Loucy (cell line): ENCODE data around the gene EVI2B.

ENCODE experiments used
- H2AFZ ChIP-seq: fragments of 200-600 bp; sonication (generic); 2 replicates; pipeline ENCODE4 v1.6.0; 2016; ENCODE audit warnings: antibody characterized with exemption, mild to moderate bottlenecking, low read length, moderate library complexity
- H3F3A ChIP-seq: fragments of 200-600 bp; 2 replicates; pipeline ENCODE4 v1.6.0; 2016; ENCODE audit warnings: antibody characterized with exemption, low read depth, mild to moderate bottlenecking
- H3K27me3 ChIP-seq: fragments of 200-600 bp; sonication (generic); 2 replicates; pipeline ENCODE4 v1.6.1; 2014; ENCODE audit warnings: low read length, mild to moderate bottlenecking; ENCODE audit not compliant: insufficient read depth, poor library complexity, severe bottlenecking
- H3K36me3 ChIP-seq: fragments of 200-600 bp; sonication (generic); 2 replicates; pipeline ENCODE4 v1.6.1; 2016; ENCODE audit warnings: low read length; ENCODE audit not compliant: insufficient read depth
- H3K4me1 ChIP-seq: fragments of 200-600 bp; sonication (generic); 2 replicates; pipeline ENCODE4 v1.5.1; 2014; ENCODE audit warnings: low read length, mild to moderate bottlenecking; ENCODE audit not compliant: insufficient read depth, poor library complexity, severe bottlenecking
- H3K4me2 ChIP-seq: fragments of 200-600 bp; sonication (generic); 2 replicates; pipeline ENCODE4 v1.6.0; 2014; ENCODE audit warnings: antibody characterized with exemption, low read length, low read depth, mild to moderate bottlenecking; ENCODE audit not compliant: poor library complexity, severe bottlenecking
- H3K4me3 ChIP-seq: fragments of 200-600 bp; sonication (generic); 2 replicates; pipeline ENCODE4 v1.5.1; 2014; ENCODE audit warnings: low read length, mild to moderate bottlenecking, mixed read lengths; ENCODE audit not compliant: poor library complexity, severe bottlenecking
- H3K79me2 ChIP-seq: fragments of 200-600 bp; sonication (generic); 2 replicates; pipeline ENCODE4 v1.6.1; 2014; ENCODE audit warnings: low read length; ENCODE audit not compliant: insufficient read depth
- H3K9ac ChIP-seq: fragments of 200-600 bp; sonication (generic); 2 replicates; pipeline ENCODE4 v1.6.0; 2014; ENCODE audit warnings: mild to moderate bottlenecking, low read depth, low read length, moderate library complexity; ENCODE audit not compliant: poor library complexity, severe bottlenecking
- H3K9me2 ChIP-seq: fragments of 200-600 bp; sonication (generic); replicated peaks from 2 replicates; pipeline ENCODE4 v1.6.1; 2016; ENCODE audit warnings: low read depth, low read length, mixed read lengths
- H3K9me3 ChIP-seq: fragments of 200-600 bp; sonication (generic); 2 replicates; pipeline ENCODE4 v1.6.1; 2014; ENCODE audit warnings: mild to moderate bottlenecking, antibody characterized with exemption, low read length, low read depth; ENCODE audit not compliant: insufficient read depth
- H4K20me1 ChIP-seq: fragments of 200-600 bp; sonication (generic); 2 replicates; pipeline ENCODE4 v1.6.0; 2014; ENCODE audit warnings: antibody characterized with exemption, low read length, mild to moderate bottlenecking; ENCODE audit not compliant: insufficient read depth, poor library complexity, severe bottlenecking
- CTCF ChIP-seq: fragments of 200-600 bp; sonication (generic); conservative IDR thresholded peaks from 2 replicates; pipeline ENCODE4 v1.5.1; 2014; ENCODE audit warnings: mild to moderate bottlenecking, antibody characterized with exemption, low read length
- EZH2phosphoT487 ChIP-seq: fragments of 200-600 bp; IDR thresholded peaks from 2 replicates; pipeline ENCODE4 v1.6.1; 2018; ENCODE audit warnings: antibody characterized with exemption, mild to moderate bottlenecking, moderate library complexity, borderline replicate concordance

The EVI2B gene

GRCh38 chr17:31329221-31329620 is 15.4 kb upstream of the EVI2B start:
- no peaks in the 10 kb centered on the region for H3K4me1 ChIP-seq
- H3F3A ChIP-seq, result no peaks in the 10 kb centered on the region
- no peaks in the 10 kb centered on the region for H4K20me1 ChIP-seq
- H3K9ac ChIP-seq, result no peak overlapping the region
- H3K27me3 ChIP-seq, result no peaks in the 10 kb centered on the region
- no peak overlapping the region for H2AFZ ChIP-seq
- H3K79me2 ChIP-seq, result no peaks in the 10 kb centered on the region
- H3K4me2 ChIP-seq, result no peak overlapping the region
- H3K4me3 ChIP-seq, result no peak overlapping the region
- peaks cover 18% of the 10 kb centered on the region; the same call in 1 of the 2 replicates for H3K36me3 ChIP-seq
- TF ChIP-seq EZH2phosphoT487 (no peak), CTCF (no peak)
- H3K9me2 ChIP-seq, result no peaks in the 10 kb centered on the region
- H3K9me3 ChIP-seq, result no peaks in the 10 kb centered on the region

DNA sequence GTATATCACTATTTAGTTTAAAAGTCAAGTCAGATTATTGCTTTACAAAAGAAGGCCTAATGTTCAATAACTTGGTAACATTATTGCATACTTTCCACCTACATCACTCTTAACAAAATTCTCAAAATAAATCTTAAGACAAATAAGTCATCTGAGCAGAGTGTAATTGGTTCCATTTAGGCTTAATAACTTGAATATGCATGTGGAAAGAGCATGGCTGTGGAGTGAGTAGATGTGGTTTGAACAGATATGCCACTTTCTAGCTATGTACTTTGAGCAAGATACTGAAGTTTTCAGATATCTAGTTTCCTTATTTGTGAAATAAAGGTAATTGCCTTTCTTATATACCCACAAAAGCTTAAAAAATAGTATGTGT is 14.3 kb upstream of the EVI2B start:
- H3K9me2 ChIP-seq, result no peaks in the 10 kb centered on the region
- TF ChIP-seq CTCF, result no peak
- H3K36me3 ChIP-seq, result peaks cover 18% of the 10 kb centered on the region; the same call in 1 of the 2 replicates
- no peaks in the 10 kb centered on the region for H4K20me1 ChIP-seq
- no peaks in the 10 kb centered on the region for H3K4me1 ChIP-seq
- H3K79me2 ChIP-seq, result no peaks in the 10 kb centered on the region
- no peaks in the 10 kb centered on the region for H3K27me3 ChIP-seq
- no peak overlapping the region for H3K4me3 ChIP-seq
- H3F3A ChIP-seq, result no peaks in the 10 kb centered on the region
- no peak overlapping the region for H2AFZ ChIP-seq
- no peak overlapping the region for H3K4me2 ChIP-seq
- no peaks in the 10 kb centered on the region for H3K9me3 ChIP-seq
- H3K9ac ChIP-seq, result no peak overlapping the region

DNA sequence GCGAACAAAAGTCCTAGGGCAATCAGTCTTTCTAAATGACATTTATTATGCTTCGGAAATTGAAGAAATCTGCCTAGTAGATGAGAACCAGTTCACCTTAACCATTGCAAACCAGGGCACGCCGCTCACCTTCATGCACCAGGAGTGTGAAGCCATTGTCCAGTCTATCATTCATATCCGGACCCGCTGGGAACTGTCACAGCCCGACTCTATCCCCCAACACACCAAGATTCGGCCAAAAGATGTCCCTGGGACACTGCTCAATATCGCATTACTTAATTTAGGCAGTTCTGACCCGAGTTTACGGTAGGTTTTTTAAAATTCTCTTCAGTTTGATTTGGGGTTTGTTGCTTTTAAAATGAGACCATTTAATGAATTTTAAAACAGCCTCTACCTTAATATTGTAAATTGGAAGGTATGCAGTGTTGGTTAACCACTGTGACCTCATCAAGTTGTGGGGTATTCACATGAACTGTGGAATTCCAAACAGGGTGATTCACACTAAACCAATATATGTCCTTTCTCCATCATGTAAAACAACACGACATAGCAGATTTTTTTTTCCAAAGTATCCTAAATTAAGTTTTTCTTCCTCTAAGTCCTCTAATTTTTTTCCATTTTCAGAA is 13.8 kb upstream of the EVI2B start:
- H3K9me2 ChIP-seq, result no peaks in the 10 kb centered on the region
- peaks cover 18% of the 10 kb centered on the region; the same call in 1 of the 2 replicates for H3K36me3 ChIP-seq
- H3K4me2 ChIP-seq, result no peak overlapping the region
- no peaks in the 10 kb centered on the region for H3F3A ChIP-seq
- H2AFZ ChIP-seq, result no peak overlapping the region
- no peaks in the 10 kb centered on the region for H3K9me3 ChIP-seq
- H3K9ac ChIP-seq, result no peak overlapping the region
- no peaks in the 10 kb centered on the region for H4K20me1 ChIP-seq
- no peak overlapping the region for H3K4me3 ChIP-seq
- no peak for TF ChIP-seq EZH2phosphoT487
- no peak for TF ChIP-seq CTCF
- no peaks in the 10 kb centered on the region for H3K79me2 ChIP-seq
- H3K4me1 ChIP-seq, result no peaks in the 10 kb centered on the region
- H3K27me3 ChIP-seq, result no peaks in the 10 kb centered on the region
